ENCODE results near the gene NEURL1B. TPM values are rescaled to one million over a fixed set of nuclear protein-coding genes. Genes with fewer than 3 reads are reported as not detected.
A peak's percentile ranks its signal among the peaks of the same experiment; 100 is the strongest.

NEURL1B gene
- total and polyA plus RNA-seq, 10 of the 15 experiments (the other 5 are each of a cell fraction or from before 2014, with no cell fraction given) = 0.04 to 0.28 (median 0.05) TPM; not detected in 4

DNA sequence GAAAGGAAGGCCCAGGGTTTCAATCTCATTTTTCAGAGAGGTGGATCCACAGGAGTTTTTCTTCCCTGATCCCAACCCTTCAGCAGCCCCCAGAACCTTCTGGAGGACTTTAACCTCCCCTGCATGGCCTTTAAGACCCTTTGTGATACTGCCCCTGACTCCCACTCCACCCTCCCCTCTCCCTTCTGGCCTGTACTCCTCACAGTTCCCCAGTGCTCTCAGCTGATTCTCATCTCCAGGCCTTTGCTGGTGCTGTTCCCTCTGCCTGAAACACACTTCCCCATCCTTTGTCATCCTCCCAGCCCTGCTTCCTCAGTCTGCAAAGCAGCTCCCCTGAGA, 18.5 kb downstream of the NEURL1B start (continued):
- TF ChIP-seq, protein P1, sequence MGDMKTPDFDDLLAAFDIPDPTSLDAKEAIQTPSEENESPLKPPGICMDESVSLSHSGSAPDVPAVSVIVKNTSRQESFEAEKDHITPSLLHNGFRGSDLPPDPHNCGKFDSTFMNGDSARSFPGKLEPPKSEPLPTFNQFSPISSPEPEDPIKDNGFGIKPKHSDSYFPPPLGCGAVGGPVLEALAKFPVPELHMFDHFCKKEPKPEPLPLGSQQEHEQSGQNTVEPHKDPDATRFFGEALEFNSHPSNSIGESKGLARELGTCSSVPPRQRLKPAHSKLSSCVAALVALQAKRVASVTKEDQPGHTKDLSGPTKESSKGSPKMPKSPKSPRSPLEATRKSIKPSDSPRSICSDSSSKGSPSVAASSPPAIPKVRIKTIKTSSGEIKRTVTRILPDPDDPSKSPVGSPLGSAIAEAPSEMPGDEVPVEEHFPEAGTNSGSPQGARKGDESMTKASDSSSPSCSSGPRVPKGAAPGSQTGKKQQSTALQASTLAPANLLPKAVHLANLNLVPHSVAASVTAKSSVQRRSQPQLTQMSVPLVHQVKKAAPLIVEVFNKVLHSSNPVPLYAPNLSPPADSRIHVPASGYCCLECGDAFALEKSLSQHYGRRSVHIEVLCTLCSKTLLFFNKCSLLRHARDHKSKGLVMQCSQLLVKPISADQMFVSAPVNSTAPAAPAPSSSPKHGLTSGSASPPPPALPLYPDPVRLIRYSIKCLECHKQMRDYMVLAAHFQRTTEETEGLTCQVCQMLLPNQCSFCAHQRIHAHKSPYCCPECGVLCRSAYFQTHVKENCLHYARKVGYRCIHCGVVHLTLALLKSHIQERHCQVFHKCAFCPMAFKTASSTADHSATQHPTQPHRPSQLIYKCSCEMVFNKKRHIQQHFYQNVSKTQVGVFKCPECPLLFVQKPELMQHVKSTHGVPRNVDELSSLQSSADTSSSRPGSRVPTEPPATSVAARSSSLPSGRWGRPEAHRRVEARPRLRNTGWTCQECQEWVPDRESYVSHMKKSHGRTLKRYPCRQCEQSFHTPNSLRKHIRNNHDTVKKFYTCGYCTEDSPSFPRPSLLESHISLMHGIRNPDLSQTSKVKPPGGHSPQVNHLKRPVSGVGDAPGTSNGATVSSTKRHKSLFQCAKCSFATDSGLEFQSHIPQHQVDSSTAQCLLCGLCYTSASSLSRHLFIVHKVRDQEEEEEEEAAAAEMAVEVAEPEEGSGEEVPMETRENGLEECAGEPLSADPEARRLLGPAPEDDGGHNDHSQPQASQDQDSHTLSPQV (IDR thresholded peaks at IDR 0.05) = no peak
- TF ChIP-seq SUZ12 (IDR thresholded peaks at IDR 0.05; ENCODE audit: unreplicated experiment) (no peak), HDAC2 (IDR thresholded peaks at IDR 0.05) (no peak)

DNA sequence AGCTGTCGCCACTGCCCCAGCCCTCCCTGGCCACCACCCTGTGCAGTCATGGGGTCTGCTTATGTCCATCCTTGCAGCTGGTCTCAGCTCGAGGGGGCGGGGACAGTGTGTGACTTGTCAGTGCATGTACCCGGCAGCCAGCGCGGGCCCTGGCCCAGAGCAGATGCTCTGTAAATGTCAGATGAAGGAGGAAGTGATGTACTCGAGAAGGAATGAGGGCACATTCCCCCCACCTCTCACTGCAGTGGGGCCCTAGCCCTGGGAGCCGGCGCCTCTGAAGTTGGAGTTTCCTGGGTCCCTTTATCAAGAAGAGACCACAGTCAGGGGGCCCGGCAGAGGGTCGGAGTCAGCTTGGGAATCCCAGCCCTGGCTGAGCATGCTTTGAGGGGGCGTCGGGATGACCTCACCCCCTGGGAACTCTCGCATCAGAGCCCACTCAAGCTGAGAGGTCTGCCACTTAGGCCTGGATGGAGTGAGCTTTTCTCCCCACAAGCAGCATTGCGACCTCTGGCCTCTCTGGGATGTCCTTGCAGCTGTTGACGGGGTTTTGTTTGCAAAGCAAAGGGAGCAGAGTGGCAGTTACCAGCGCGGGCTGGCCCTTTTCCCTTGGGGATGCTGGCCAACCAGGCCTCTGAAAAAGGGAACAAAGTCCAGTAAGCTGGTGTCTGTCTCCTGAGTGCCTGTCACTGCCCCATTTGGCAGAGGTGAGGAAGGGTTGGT, 19.0 kb downstream of the NEURL1B start:
- 3% methylated on average over 18 of the region's 18 CpGs for WGBS (ENCODE audit: insufficient coverage, insufficient replicate concordance, low lambda C conversion rate, missing lambda C conversion rate)
- Histone ChIP-seq H3K27ac (ENCODE audit: control insufficient read depth, insufficient read depth) (no peak overlapping the region), H3K9me3 (replicated peaks; ENCODE audit: control insufficient read depth, insufficient read depth, low read length) (no peaks in the 10 kb centered on the region; the same call in 2 of the 3 replicates), H3K4me3 (no peak overlapping the region), H4K20me1 (ENCODE audit: control insufficient read depth, insufficient read depth) (no peaks in the 10 kb centered on the region), H3K79me2 (ENCODE audit: control insufficient read depth, insufficient read depth, low read length) (no peaks in the 10 kb centered on the region), H3K27me3 (replicated peaks in 1 of 2; ENCODE audit: control insufficient read depth in 2 of 2, insufficient read depth in 2 of 2, low read length in 1 of 2) (peaks cover 0 to 2% of the 10 kb centered on the region in 2 experiments; a peak in 3 of 4 replicates), H3K36me3 (ENCODE audit: control insufficient read depth in 2 of 2, insufficient read depth in 2 of 2, low read length in 1 of 2) (no peaks in the 10 kb centered on the region), H2AFZ (ENCODE audit: control insufficient read depth, low read depth, low read length) (peak overlapping the region; percentile 24; the same call in 1 of the 2 replicates), H3K4me2 (ENCODE audit: control insufficient read depth, insufficient read depth) (no peak overlapping the region), H3K4me1 (ENCODE audit: control insufficient read depth, insufficient read depth, low read length) (no peaks in the 10 kb centered on the region), H3K9ac (ENCODE audit: control insufficient read depth, insufficient read depth, low read length) (no peak overlapping the region)
- ChIA-PET POLR2A (no interaction called here), RAD21 (ENCODE audit: unreplicated experiment) (no interaction called here), SMC1A (ENCODE audit: uncharacterized antibody, unreplicated experiment) (no interaction called here), CTCF (no interaction called here)
- in situ Hi-C loops (cut with MboI) = no loop called here
- FAIRE-seq (no peak), ATAC-seq (peak; percentile 68), DNase-seq (ENCODE audit: low read depth, low spot score) (no peak)
- intact Hi-C loops (cut with micrococcal nuclease; ENCODE audit: unreplicated experiment) = no loop called here
- TF ChIP-seq HDGF (IDR thresholded peaks at IDR 0.05) (no peak), NRF1 (conservative IDR thresholded peaks at IDR 0.05; ENCODE audit: low read depth, low read length) (no peak), BCL3 (IDR thresholded peaks at IDR 0.05; ENCODE audit: borderline replicate concordance, insufficient read depth, low read depth, low read length, poor library complexity, severe bottlenecking) (no peak), NR2F1 (conservative IDR thresholded peaks at IDR 0.05) (peak; percentile 29; the same call in 1 of the 2 replicates), RELB (IDR thresholded peaks at IDR 0.05; ENCODE audit: low read depth) (no peak), LARP7 (IDR thresholded peaks at IDR 0.05) (no peak)
- BruUV-seq (replicated peaks) = no TSS peak
